Parathyroid adenoma (tissue), 2 donors: ENCODE measurements around the gene SLC5A6.

Experiments
- H2AFZ ChIP-seq: fragments of 300-600 bp; sonication (generic); one replicate; pipeline ENCODE4 v1.7.0; 2017; ENCODE audit warnings: antibody characterized with exemption, mild to moderate bottlenecking
- H3K27ac ChIP-seq: fragments of 300-600 bp; sonication (generic); one replicate; pipeline ENCODE4 v1.7.0; 2017
- H3K27me3 ChIP-seq: fragments of 300-600 bp; sonication (generic); one replicate; pipeline ENCODE4 v1.7.0; 2017; ENCODE audit warnings: low read length; ENCODE audit not compliant: control insufficient read depth, insufficient read depth
- H3K36me3 ChIP-seq: fragments of 300-600 bp; sonication (generic); one replicate; pipeline ENCODE4 v1.7.0; 2017; ENCODE audit warnings: low read length; ENCODE audit not compliant: control insufficient read depth, insufficient read depth
- H3K4me1 ChIP-seq: fragments of 300-600 bp; sonication (generic); one replicate; pipeline ENCODE4 v1.7.0; 2017; ENCODE audit warnings: control low read depth
- H3K4me2 ChIP-seq: fragments of 300-600 bp; sonication (generic); one replicate; pipeline ENCODE4 v1.7.0; 2017; ENCODE audit warnings: low read length
- H3K4me3 ChIP-seq: fragments of 300-600 bp; sonication (generic); one replicate; pipeline ENCODE4 v1.7.0; 2017; ENCODE audit warnings: low read depth, low read length
- H3K79me2 ChIP-seq: fragments of 300-600 bp; sonication (generic); one replicate; pipeline ENCODE4 v1.7.0; 2017; ENCODE audit warnings: control low read depth
- H3K9ac ChIP-seq: fragments of 300-600 bp; sonication (generic); one replicate; pipeline ENCODE4 v1.7.0; 2017; ENCODE audit warnings: mild to moderate bottlenecking
- H3K9me3 ChIP-seq: fragments of 300-600 bp; sonication (generic); one replicate; pipeline ENCODE4 v1.7.0; 2017; ENCODE audit warnings: low read length; ENCODE audit not compliant: control insufficient read depth
- TF ChIP-seq, protein P1 (sequence below): fragments of 300-600 bp; sonication (generic); IDR thresholded peaks from one replicate; pipeline ENCODE4 v1.7.0; 2017; ENCODE audit warnings: antibody characterized with exemption, mild to moderate bottlenecking
- donor health status: primary hyperparathyroidism.

The SLC5A6 gene

GRCh38 chr2:27240406-27240805, 28.3 kb upstream of the SLC5A6 start:
- Histone ChIP-seq H3K9ac (no peak overlapping the region), H3K27ac (no peak overlapping the region), H3K36me3 (no peaks in the 10 kb centered on the region), H2AFZ (no peak overlapping the region), H3K9me3 (no peaks in the 10 kb centered on the region), H3K4me3 (no peak overlapping the region), H3K4me1 (no peaks in the 10 kb centered on the region), H3K79me2 (no peaks in the 10 kb centered on the region), H3K4me2 (no peak overlapping the region), H3K27me3 (no peaks in the 10 kb centered on the region)
- TF ChIP-seq, protein P1, sequence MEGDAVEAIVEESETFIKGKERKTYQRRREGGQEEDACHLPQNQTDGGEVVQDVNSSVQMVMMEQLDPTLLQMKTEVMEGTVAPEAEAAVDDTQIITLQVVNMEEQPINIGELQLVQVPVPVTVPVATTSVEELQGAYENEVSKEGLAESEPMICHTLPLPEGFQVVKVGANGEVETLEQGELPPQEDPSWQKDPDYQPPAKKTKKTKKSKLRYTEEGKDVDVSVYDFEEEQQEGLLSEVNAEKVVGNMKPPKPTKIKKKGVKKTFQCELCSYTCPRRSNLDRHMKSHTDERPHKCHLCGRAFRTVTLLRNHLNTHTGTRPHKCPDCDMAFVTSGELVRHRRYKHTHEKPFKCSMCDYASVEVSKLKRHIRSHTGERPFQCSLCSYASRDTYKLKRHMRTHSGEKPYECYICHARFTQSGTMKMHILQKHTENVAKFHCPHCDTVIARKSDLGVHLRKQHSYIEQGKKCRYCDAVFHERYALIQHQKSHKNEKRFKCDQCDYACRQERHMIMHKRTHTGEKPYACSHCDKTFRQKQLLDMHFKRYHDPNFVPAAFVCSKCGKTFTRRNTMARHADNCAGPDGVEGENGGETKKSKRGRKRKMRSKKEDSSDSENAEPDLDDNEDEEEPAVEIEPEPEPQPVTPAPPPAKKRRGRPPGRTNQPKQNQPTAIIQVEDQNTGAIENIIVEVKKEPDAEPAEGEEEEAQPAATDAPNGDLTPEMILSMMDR, result no peak

DNA sequence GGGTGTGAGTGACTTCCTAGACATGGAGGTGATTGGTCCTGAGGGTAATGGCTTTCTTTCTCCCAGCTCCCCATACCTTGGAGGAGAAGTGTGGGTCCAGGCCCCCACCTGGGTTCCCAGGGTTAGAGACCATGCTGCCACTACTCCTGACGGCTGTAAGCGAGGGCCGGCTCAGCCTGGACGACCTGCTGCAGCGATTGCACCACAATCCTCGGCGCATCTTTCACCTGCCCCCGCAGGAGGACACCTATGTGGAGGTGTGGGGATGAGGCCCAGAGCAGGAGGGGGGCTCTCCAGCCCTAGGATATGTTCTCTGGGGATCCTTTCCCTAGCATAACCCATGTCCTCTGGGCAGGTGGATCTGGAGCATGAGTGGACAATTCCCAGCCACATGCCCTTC, 26.9 kb upstream of the SLC5A6 start:
- Histone ChIP-seq H3K27me3 (no peaks in the 10 kb centered on the region), H3K4me1 (no peaks in the 10 kb centered on the region), H2AFZ (no peak overlapping the region), H3K4me3 (no peak overlapping the region), H3K36me3 (no peaks in the 10 kb centered on the region), H3K9ac (no peak overlapping the region), H3K79me2 (no peaks in the 10 kb centered on the region), H3K27ac (no peak overlapping the region), H3K9me3 (no peaks in the 10 kb centered on the region), H3K4me2 (no peak overlapping the region)
- TF ChIP-seq, protein P1, result no peak

DNA sequence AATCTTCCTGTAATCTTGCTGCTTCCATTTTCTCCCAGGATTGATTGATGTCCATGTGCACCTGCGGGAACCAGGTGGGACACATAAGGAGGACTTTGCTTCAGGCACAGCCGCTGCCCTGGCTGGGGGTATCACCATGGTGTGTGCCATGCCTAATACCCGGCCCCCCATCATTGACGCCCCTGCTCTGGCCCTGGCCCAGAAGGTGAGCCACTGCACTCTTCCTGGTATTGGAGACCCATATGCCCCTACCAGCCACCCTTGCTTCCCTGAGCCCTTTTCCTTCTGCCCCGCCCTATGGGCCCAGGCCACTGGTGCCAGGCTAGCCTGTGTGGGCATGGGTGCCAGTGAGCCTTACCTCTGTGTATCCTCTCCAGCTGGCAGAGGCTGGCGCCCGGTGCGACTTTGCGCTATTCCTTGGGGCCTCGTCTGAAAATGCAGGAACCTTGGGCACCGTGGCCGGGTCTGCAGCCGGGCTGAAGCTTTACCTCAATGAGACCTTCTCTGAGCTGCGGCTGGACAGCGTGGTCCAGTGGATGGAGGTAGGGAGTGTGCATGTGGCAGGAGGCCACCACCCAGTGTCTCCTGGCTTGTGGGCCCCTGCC, 25.4 kb upstream of the SLC5A6 start:
- TF ChIP-seq, protein P1, result no peak
- H3K9me3 ChIP-seq, result no peaks in the 10 kb centered on the region
- H2AFZ ChIP-seq, result no peak overlapping the region
- H3K4me2 ChIP-seq, result no peak overlapping the region
- no peak overlapping the region for H3K27ac ChIP-seq
- H3K36me3 ChIP-seq, result no peaks in the 10 kb centered on the region
- H3K27me3 ChIP-seq, result no peaks in the 10 kb centered on the region
- H3K4me3 ChIP-seq, result no peak overlapping the region
- no peak overlapping the region for H3K9ac ChIP-seq
- H3K79me2 ChIP-seq, result no peaks in the 10 kb centered on the region
- H3K4me1 ChIP-seq, result no peaks in the 10 kb centered on the region

GRCh38 chr2:27236626-27237025, 24.6 kb upstream of the SLC5A6 start:
- H3K4me2 ChIP-seq, result no peak overlapping the region
- no peak overlapping the region for H3K9ac ChIP-seq
- no peaks in the 10 kb centered on the region for H3K9me3 ChIP-seq
- no peak overlapping the region for H3K27ac ChIP-seq
- H3K4me1 ChIP-seq, result no peaks in the 10 kb centered on the region
- H3K79me2 ChIP-seq, result no peaks in the 10 kb centered on the region
- TF ChIP-seq, protein P1, result no peak
- H3K4me3 ChIP-seq, result no peak overlapping the region
- H3K36me3 ChIP-seq, result no peaks in the 10 kb centered on the region
- H3K27me3 ChIP-seq, result no peaks in the 10 kb centered on the region
- H2AFZ ChIP-seq, result no peak overlapping the region

- Histone ChIP-seq H2AFZ (no peak overlapping the region), H3K4me1 (no peaks in the 10 kb centered on the region), H3K9ac (no peak overlapping the region), H3K4me3 (no peak overlapping the region), H3K27ac (no peak overlapping the region), H3K36me3 (no peaks in the 10 kb centered on the region), H3K4me2 (no peak overlapping the region), H3K9me3 (no peaks in the 10 kb centered on the region), H3K27me3 (no peaks in the 10 kb centered on the region), H3K79me2 (no peaks in the 10 kb centered on the region)
- TF ChIP-seq, protein P1, result no peak
These were observed 24.1 kb upstream of the SLC5A6 start for GRCh38 chr2:27236136-27236535.
